ENCODE results near the gene NDRG3.

DNA sequence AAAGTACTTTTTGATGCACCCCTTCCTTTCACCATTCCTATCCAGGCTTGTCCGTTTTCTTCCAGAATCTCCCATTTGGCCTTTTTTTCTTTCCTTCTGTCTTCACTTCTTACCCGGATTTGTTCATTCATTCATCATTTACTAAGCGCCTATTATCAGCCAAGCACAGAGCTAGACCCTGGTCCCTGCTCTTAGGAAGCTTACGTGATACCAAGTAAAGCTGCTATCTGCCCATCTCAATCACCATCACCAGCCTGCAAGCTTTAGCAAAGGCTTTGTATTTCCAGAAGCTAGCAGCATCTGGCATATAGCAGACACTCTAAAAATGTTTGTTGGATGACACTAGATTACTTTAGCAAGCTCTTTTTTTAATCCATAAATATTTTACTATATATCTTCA is 4.8 kb downstream of the NDRG3 start:
- TF ChIP-seq, protein P1, sequence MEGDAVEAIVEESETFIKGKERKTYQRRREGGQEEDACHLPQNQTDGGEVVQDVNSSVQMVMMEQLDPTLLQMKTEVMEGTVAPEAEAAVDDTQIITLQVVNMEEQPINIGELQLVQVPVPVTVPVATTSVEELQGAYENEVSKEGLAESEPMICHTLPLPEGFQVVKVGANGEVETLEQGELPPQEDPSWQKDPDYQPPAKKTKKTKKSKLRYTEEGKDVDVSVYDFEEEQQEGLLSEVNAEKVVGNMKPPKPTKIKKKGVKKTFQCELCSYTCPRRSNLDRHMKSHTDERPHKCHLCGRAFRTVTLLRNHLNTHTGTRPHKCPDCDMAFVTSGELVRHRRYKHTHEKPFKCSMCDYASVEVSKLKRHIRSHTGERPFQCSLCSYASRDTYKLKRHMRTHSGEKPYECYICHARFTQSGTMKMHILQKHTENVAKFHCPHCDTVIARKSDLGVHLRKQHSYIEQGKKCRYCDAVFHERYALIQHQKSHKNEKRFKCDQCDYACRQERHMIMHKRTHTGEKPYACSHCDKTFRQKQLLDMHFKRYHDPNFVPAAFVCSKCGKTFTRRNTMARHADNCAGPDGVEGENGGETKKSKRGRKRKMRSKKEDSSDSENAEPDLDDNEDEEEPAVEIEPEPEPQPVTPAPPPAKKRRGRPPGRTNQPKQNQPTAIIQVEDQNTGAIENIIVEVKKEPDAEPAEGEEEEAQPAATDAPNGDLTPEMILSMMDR (IDR thresholded peaks at IDR 0.05; ENCODE audit: poor library complexity, severe bottlenecking): no peak
- TF ChIP-seq SMC3 (conservative IDR thresholded peaks at IDR 0.05; ENCODE audit: poor library complexity) (no peak), EZH2 (IDR thresholded peaks at IDR 0.05; ENCODE audit: borderline replicate concordance, insufficient read depth, low read length, poor library complexity, severe bottlenecking) (no peak), EP300 (conservative IDR thresholded peaks at IDR 0.05; ENCODE audit: poor library complexity, severe bottlenecking) (no peak), RAD21 (conservative IDR thresholded peaks at IDR 0.05) (no peak), TAF1 (IDR thresholded peaks at IDR 0.05; ENCODE audit: low read depth) (no peak), REST (IDR thresholded peaks at IDR 0.05; ENCODE audit: borderline replicate concordance) (no peak), POLR2AphosphoS5 (IDR thresholded peaks at IDR 0.05) (no peak), MXI1 (conservative IDR thresholded peaks at IDR 0.05; ENCODE audit: poor library complexity, severe bottlenecking) (no peak)
